ENCODE measurements around the gene OVOL2. TPM values are rescaled to one million over a fixed set of nuclear protein-coding genes. Genes with fewer than 3 reads are reported as not detected.

Gene OVOL2
- total and polyA plus RNA-seq, 2 experiments from 2014 or later = not detected

DNA sequence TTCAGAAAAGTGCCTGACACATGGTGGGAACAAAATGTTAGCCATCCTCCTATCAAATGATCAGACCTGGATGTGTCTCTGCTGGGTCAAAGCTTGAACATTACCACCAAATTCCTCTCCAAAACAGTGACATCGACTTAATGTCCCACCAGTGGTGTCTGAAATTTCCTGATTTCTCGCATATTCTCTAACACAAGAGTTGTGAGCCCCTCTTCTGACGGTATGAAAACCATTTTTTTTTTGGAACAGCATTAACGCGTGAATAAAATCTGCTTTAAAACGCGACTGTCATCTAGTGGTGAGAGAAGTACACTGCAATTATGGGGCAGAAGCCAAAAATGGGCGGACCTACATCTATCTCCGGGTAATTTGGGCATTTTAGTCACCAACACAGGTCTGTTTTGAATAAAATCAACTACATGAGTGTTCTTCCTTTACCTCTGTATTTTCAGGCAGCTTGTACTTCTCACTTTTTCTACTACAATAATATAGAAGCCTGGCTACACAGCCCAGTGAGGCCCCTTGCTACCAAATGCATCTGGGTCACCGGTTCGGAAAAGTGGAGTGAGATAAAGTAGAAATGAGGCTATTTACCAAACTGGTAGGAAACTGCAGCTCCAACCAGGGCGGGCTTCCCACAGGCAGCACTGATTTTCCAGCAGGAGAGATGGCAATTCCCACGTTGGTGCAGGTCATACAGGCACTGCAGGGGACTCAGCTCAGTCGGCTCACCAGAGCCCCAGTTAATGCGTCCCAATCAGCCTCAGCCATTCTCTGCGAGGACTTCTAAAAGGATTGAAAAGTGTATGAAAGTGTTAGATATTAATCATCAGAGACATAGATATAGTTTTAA lies 61.5 kb downstream of the OVOL2 start:
- peak; percentile 88 for DNase-seq
- TF ChIP-seq EZH2phosphoT487 (IDR thresholded peaks at IDR 0.05; ENCODE audit: insufficient read depth, low read depth) = no peak
- no peak for TF ChIP-seq EZH2 (IDR thresholded peaks at IDR 0.05; ENCODE audit: insufficient read depth, poor library complexity, severe bottlenecking)
- H2AFZ ChIP-seq = peak overlapping the region; percentile 74
- peaks cover 6% of the 10 kb centered on the region for H3F3A ChIP-seq (ENCODE audit: insufficient read depth)
- peaks cover 4% of the 10 kb centered on the region; the same call in 1 of the 2 replicates for H3K4me1 ChIP-seq (ENCODE audit: insufficient read depth)
- peak overlapping the region; percentile 48 for H3K4me3 ChIP-seq
- H3K9me2 ChIP-seq (ENCODE audit: insufficient read depth) = no peaks in the 10 kb centered on the region
- no peak overlapping the region for H3K27ac ChIP-seq
- 0 out of 2 replicates have a peak overlapping the region, but pooled peaks have one; percentile 17 for H3K9ac ChIP-seq
- in situ Hi-C loops (cut with MboI) = no loop called here
- no peaks in the 10 kb centered on the region for H3K9me3 ChIP-seq (ENCODE audit: low read depth)
- H3K4me2 ChIP-seq (ENCODE audit: unreplicated experiment) = peak overlapping the region; percentile 47
- H3K79me2 ChIP-seq (ENCODE audit: insufficient read depth) = no peaks in the 10 kb centered on the region
- H3K27me3 ChIP-seq (replicated peaks; ENCODE audit: insufficient read depth) = no peaks in the 10 kb centered on the region
- H4K20me1 ChIP-seq (ENCODE audit: insufficient read depth) = no peaks in the 10 kb centered on the region
- WGBS, 2 experiments (ENCODE audit: low coverage in 1 of 2, low lambda C conversion rate in 2 of 2, missing lambda C conversion rate in 2 of 2) = 6 to 8% methylated on average over 16 of the region's 16 CpGs
- H3K36me3 ChIP-seq (ENCODE audit: low read depth) = no peaks in the 10 kb centered on the region

DNA sequence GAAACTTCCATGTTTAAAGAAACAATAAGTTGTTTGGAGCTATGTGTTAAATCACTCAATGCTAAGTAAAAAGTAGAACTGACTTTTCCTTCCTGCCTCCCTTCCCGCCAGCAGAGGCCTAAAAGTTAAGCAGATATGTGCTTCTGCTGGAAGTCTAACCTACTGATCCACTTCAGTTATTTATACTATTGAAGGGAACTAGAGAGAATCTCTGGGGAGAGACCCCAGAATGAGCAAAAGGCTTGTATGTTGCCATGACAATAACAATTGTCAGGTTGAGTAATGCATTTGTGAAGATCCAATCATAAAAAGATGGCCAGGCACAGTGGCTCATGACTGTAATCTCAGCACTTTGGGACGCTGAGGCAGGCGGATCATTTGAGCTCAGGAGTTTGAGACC lies 64.2 kb downstream of the OVOL2 start:
- Histone ChIP-seq H3K79me2 (ENCODE audit: insufficient read depth) (no peaks in the 10 kb centered on the region), H3K27ac (no peak overlapping the region), H3K4me2 (ENCODE audit: unreplicated experiment) (no peak overlapping the region), H2AFZ (no peak overlapping the region), H4K20me1 (ENCODE audit: insufficient read depth) (no peaks in the 10 kb centered on the region), H3K4me3 (no peak overlapping the region), H3K9me3 (ENCODE audit: low read depth) (no peaks in the 10 kb centered on the region), H3K9me2 (ENCODE audit: insufficient read depth) (no peaks in the 10 kb centered on the region), H3K9ac (no peak overlapping the region), H3K27me3 (replicated peaks; ENCODE audit: insufficient read depth) (no peaks in the 10 kb centered on the region), H3F3A (ENCODE audit: insufficient read depth) (no peaks in the 10 kb centered on the region), H3K4me1 (ENCODE audit: insufficient read depth) (peaks cover 4% of the 10 kb centered on the region; the same call in 1 of the 2 replicates), H3K36me3 (ENCODE audit: low read depth) (no peaks in the 10 kb centered on the region)
- DNase-seq = no peak
- 78 to 83% methylated on average over 3 of the region's 3 CpGs for WGBS, 2 experiments (ENCODE audit: low coverage in 1 of 2, low lambda C conversion rate in 2 of 2, missing lambda C conversion rate in 2 of 2)
- in situ Hi-C loops (cut with MboI) = no loop called here
- no peak for TF ChIP-seq EZH2 (IDR thresholded peaks at IDR 0.05; ENCODE audit: insufficient read depth, poor library complexity, severe bottlenecking)
- no peak for TF ChIP-seq EZH2phosphoT487 (IDR thresholded peaks at IDR 0.05; ENCODE audit: insufficient read depth, low read depth)

DNA sequence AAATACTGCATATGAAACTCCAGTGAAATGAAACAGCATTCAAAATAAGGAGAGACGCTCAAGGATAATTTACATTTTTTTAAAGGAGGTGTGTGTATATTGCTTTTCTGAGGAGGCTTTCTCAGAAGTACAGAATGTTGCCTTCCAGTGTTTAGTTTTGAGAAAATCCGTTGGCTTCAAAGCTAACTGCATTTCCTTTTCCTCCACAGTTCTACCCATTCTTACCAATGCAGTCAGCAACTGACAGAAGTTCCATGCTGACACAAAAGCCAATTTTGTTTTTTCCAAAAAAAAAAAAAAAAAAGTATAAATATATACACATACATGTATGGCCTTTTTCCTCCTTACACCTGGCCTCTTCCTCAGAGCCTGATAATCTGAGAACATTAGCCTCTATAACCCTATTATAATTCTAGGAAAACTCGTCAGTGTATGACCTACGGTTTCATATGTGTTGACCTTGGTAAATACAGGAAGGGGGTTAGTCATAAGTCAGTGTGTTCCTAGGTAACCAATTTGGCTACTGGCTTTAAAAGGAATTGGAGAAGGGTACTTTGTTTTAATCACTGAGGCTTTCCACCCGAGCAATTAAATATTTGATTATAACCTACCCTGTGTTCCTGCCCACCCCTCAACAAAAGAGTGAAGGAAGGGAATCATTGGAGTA lies 64.7 kb downstream of the OVOL2 start:
- TF ChIP-seq EZH2 (IDR thresholded peaks at IDR 0.05; ENCODE audit: insufficient read depth, poor library complexity, severe bottlenecking) (no peak), EZH2phosphoT487 (IDR thresholded peaks at IDR 0.05; ENCODE audit: insufficient read depth, low read depth) (no peak)

DNA sequence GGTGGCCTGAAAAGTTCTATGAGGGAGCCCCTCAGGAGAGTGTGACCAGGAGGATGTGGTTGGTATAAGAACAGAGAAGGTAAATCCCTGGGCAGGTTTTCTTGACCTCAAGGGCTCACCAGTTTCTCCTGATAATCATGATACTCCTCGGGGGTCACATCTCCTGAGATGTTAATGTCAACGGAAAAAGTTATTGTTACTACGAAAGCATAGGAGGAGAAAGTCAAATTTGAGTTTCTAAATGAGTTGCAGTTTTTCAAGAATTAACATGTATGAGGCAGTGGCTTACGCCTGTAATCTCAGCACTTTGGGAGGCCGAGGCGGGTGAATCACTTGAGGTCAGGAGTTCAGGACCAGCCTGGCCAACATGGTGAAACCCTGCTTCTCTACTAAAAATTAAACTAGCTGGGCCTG lies 65.5 kb downstream of the OVOL2 start:
- H2AFZ ChIP-seq = no peak overlapping the region
- no peaks in the 10 kb centered on the region for H3F3A ChIP-seq (ENCODE audit: insufficient read depth)
- H3K27ac ChIP-seq = no peak overlapping the region
- no peak overlapping the region for H3K9ac ChIP-seq
- in situ Hi-C loops (cut with MboI) = no loop called here
- WGBS, 2 experiments (ENCODE audit: low coverage in 1 of 2, low lambda C conversion rate in 2 of 2, missing lambda C conversion rate in 2 of 2) = 88 to 89% methylated on average over 6 of the region's 6 CpGs
- peaks cover 4% of the 10 kb centered on the region; the same call in 1 of the 2 replicates for H3K4me1 ChIP-seq (ENCODE audit: insufficient read depth)
- no peak overlapping the region for H3K4me2 ChIP-seq (ENCODE audit: unreplicated experiment)
- no peak for DNase-seq
- no peaks in the 10 kb centered on the region for H3K9me2 ChIP-seq (ENCODE audit: insufficient read depth)
- H3K9me3 ChIP-seq (ENCODE audit: low read depth) = no peaks in the 10 kb centered on the region
- TF ChIP-seq EZH2phosphoT487 (IDR thresholded peaks at IDR 0.05; ENCODE audit: insufficient read depth, low read depth) (no peak), EZH2 (IDR thresholded peaks at IDR 0.05; ENCODE audit: insufficient read depth, poor library complexity, severe bottlenecking) (no peak)
- no peak overlapping the region for H3K4me3 ChIP-seq
- no peaks in the 10 kb centered on the region for H3K27me3 ChIP-seq (replicated peaks; ENCODE audit: insufficient read depth)
- no peaks in the 10 kb centered on the region for H3K36me3 ChIP-seq (ENCODE audit: low read depth)
- H4K20me1 ChIP-seq (ENCODE audit: insufficient read depth) = no peaks in the 10 kb centered on the region
- H3K79me2 ChIP-seq (ENCODE audit: insufficient read depth) = no peaks in the 10 kb centered on the region

More for the DNA sequence above, 64.7 kb downstream of the OVOL2 start:
- H3K36me3 ChIP-seq (ENCODE audit: low read depth) = no peaks in the 10 kb centered on the region
- H3K9ac ChIP-seq = no peak overlapping the region
- DNase-seq = no peak
- no peak overlapping the region for H3K27ac ChIP-seq
- no peaks in the 10 kb centered on the region for H3K79me2 ChIP-seq (ENCODE audit: insufficient read depth)
- in situ Hi-C loops (cut with MboI) = no loop called here
- no peaks in the 10 kb centered on the region for H4K20me1 ChIP-seq (ENCODE audit: insufficient read depth)
- H3K4me2 ChIP-seq (ENCODE audit: unreplicated experiment) = no peak overlapping the region
- peaks cover 4% of the 10 kb centered on the region; the same call in 1 of the 2 replicates for H3K4me1 ChIP-seq (ENCODE audit: insufficient read depth)
- H3K9me2 ChIP-seq (ENCODE audit: insufficient read depth) = no peaks in the 10 kb centered on the region
- no peak overlapping the region for H2AFZ ChIP-seq
- no peaks in the 10 kb centered on the region for H3F3A ChIP-seq (ENCODE audit: insufficient read depth)
- no peaks in the 10 kb centered on the region for H3K27me3 ChIP-seq (replicated peaks; ENCODE audit: insufficient read depth)
- WGBS, 2 experiments (ENCODE audit: low coverage in 1 of 2, low lambda C conversion rate in 2 of 2, missing lambda C conversion rate in 2 of 2) = 92% methylated on average over 5 of the region's 5 CpGs
- no peak overlapping the region for H3K4me3 ChIP-seq
- H3K9me3 ChIP-seq (ENCODE audit: low read depth) = no peaks in the 10 kb centered on the region

All from GM23248 (cell line).